Activated CD4-positive, alpha-beta T cell treated with anti-CD3 and anti-CD28 coated beads for 1 hour (primary cell): ENCODE results near the gene JMJD1C.

Source experiments
- DNase-seq: peaks from one replicate; pipeline ENCODE4 v3.0.0-alpha.2; 2020

JMJD1C gene

DNA sequence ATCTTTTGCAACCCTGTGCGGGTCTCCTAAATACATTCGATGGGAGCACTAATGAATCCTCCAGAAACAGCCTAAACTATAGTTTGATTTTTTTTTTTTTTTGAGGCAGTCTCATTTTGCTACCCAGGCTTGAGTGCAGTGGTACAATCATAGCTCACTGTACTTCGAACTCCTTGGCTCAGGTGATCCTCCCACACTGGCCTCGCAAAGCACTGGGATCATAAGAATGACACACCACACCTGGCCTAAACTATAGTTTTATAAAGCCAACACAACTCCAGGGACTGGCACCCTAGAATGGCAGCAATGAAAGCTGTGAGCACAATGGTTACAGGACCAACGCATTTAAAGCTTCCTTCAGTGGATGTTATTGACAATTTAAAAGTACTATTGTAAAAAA, 14.5 kb upstream of the JMJD1C start:
- no peak for DNase-seq

DNA sequence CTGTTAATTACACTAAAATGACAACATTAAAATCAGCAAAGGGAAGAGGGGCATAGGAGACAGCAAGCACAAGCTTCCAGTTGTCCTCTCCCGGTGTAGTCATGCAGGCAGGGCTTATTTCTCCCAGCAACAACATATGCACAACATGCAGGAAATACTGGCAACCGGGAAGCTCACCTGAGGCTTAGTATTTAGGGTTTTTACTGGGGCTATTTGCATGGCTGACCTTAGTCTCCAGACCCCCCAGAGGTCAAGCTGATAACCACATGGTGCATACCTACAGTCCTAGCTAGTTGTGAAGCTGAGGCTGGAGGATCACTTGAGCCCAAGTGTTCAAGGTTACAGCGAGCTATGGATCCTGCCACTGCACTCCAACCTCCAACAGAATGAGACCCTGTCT, 12.8 kb upstream of the JMJD1C start:
- DNase-seq = no peak

DNA sequence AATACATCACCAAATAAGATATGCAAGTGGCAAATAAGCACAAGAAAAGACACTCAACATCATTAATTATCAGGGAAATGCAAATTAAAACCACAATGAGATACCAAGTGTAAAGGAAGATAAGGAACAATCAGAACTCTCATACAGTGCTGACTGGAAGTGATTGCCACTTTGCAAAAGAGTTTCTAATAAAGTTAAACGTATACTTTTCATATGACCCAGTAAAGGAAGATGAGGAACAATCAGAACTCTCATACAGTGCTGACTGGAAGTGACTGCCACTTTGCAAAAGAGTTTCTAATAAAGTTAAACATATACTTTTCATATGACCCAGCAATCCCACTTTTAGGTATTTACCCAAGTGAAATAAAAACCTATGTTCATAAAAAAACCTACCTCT, 12.2 kb upstream of the JMJD1C start:
- no peak for DNase-seq

DNA sequence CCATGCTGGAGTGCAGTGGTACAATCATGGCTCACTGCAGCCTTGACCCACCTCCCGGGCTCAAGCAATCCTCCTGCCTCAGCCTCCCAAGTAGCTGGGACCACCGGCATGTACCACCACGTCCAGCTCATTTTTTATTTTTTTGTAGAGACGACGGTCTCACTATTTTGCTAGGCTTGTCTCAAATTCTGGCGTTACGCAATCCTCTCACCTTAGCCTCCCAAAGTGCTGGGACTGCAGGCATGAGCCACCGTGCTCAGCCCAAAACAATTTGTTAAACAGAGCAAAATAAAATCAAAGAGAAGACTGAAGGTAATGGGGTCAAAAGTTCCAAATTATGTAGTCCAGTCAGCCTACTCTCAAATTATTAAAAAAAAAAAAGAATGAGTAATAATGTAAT, 8.7 kb upstream of the JMJD1C start:
- no peak for DNase-seq

DNA sequence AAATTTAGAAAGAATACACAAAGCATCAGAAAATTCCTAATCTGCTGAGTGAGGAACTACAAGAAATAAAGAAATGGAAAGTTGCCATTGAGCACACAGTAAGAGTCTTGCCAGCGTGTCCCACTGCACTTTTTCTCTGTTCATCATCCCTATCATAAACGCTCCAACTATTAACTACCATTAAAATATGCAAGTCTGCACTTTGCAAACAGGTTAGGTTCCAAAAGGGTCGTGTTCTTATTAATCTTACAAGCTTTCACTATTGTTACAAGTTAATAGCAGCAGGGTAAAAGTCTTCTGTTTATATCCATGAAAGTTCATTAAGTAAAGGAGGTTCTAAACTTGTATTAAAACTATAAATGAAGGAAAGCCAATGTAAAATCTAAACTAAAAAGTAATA, 5.2 kb upstream of the JMJD1C start:
- no peak for DNase-seq

DNA sequence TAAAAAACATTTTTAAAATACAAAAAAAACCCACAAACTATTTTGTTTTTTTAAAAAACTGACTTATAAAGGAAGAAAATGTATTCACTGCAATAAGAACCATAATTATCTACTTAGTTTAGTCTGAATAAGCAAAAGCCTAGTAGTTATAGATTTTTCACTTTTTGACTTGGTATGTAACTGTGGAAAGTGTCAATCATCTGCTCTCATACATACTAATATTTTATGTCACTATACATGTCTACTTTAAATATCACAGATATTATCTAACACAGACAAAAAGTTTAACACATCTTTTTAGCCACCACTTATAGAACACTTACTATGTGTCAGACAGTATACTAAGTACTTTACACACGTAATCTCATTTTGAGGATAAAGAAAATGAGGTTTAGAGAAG, 3.2 kb upstream of the JMJD1C start:
- DNase-seq = no peak

DNA sequence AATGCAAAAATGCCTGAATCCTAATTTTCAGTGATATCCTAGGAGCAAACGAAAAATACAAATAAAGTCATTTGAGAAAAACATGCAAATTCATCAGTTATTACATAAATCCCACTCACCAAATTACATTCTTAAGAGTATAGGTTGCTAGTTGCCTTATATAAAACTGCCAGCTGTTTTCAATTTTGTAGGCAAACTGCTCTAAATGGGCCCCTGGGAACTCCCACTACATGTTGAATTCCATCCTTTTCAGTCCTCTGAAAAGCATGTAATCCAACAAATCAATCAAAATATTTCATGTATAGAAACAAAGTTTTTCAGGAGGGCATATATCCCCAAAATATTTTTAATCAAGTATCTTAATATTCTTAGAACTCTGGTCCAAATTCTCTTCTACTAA, 2.1 kb upstream of the JMJD1C start:
- DNase-seq = no peak

DNA sequence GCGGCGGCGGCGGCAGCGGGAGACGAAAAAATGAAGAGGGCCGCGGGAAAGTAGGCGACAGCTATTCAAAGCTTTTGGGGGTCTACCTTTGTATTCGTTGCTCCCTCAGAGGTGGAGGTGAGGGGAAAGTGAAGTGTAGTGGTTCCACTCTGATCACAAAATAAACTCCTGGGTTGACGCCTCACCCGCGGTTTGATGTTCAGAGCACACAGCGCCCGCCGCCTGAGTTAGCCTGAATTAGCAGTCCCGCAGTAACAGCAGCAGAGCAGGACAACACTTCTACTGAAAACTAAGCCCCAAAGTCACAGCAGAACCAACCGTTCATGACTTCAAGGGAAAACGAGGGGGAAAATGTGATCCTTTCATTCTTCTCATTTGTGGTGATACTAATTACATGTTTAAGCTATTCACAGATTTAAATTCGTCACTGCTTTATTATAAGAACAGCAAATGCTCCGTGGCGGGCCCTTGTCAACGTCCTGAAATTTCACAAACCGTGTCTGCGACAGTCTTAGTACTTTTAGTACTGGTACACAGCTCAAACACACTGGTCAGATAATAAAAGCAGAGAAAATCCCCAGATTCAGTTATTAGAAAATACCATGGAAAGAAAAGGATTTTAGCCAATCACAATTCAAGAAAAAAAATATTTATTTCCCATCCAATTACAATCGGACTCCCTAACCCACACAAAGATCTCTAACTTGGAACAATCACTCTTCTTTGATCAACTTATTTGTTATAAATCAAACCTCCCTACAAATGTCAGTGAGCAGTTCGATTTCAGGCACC, 563 bp upstream of the JMJD1C start:
- DNase-seq = no peak

DNA sequence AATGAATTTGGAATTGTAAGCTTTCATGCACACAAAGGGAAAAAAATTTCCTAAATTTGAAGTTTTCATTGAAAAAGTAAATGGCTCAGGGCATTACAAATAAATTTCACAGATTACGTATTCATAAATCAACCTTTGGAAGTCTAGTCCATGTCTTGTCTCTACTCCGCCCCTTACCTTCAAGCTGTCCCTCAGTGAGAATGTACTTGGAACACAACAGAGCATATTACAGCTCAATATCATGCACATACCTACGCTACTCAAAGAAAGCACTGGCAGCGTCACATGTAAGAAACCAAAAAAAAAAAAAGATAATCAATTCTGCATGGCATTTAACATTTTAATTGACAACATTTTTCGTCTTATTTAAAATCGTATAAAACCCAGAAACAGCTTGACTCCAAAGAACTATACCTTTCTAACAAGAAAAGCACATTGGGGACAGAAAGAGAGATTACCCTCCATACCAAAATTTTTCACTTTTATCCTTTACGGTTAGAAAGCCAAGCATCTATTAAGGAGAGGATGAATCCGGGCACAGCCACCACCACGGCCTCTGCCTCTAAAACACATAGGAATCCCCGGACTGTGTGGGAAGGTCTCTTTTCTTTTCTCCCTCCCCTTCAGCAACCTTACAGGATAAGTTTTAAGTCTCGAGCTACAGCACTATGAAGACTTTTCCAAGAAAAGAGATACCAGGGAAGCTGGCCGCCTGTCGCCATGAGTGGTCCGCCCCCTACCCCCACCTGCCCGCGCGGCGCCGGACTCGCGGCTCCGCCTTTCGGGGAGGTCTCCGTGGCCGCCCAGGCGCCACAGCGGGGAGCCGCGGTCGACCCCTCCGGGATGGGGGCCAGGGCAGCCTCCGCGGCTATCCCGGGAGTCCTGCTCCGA, 1.1 kb downstream of the JMJD1C start:
- DNase-seq = no peak

DNA sequence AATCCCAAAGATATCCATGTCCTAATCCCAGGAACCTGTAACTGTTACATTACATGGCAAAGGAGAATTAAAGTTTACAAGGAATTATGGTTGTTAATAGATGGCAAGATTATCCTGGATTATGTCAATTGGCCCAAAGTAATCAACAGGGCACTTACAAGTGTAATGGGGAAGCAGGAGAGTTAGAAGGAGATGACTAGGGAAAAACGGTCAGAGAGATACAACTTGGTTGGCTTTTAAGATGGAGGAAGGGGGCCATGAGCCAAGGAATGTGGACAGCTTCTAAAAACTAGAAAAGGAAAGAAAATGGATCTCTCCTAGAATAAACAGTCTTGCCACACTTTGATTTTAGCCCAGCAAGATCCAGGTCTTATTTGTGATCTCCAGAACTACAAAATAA, 3.3 kb downstream of the JMJD1C start:
- DNase-seq = no peak

DNA sequence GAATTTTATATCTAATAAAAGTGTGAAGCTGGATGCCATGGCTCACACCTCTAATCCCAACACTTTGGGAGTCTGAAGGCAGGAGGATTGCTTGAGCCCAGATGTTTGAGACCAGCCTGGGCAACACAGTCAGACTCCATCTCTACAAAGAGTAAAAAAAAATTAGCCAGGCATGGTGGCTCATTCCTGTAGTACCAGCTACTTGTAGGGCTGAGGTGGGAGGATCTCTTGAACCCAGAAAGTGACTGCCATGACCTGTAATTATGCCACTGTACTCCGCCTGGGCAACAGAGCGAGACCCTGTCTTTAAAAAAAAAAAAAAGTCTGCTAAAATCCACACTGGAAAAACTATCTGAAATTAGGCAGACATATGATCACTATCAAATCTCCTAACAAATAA, 7.6 kb downstream of the JMJD1C start:
- no peak for DNase-seq

DNA sequence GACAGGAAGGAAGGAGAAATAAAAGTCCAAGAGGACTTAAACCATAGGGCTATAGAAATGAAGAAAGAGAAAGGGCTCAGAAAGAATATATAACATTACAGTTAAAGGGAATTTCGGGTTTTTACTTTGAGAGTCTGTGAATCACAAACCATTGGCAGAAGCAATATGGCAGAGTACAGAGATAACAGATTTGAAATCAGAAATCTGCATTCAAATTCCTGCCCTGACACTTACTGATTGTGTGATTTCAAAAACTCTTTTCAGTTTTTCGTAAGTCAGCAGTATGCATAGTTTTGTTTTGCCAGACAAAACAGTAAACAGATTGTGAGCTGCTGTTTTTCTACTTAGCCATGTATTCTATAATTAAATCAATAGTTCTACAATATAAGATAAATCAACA, 8.2 kb downstream of the JMJD1C start:
- DNase-seq = no peak

DNA sequence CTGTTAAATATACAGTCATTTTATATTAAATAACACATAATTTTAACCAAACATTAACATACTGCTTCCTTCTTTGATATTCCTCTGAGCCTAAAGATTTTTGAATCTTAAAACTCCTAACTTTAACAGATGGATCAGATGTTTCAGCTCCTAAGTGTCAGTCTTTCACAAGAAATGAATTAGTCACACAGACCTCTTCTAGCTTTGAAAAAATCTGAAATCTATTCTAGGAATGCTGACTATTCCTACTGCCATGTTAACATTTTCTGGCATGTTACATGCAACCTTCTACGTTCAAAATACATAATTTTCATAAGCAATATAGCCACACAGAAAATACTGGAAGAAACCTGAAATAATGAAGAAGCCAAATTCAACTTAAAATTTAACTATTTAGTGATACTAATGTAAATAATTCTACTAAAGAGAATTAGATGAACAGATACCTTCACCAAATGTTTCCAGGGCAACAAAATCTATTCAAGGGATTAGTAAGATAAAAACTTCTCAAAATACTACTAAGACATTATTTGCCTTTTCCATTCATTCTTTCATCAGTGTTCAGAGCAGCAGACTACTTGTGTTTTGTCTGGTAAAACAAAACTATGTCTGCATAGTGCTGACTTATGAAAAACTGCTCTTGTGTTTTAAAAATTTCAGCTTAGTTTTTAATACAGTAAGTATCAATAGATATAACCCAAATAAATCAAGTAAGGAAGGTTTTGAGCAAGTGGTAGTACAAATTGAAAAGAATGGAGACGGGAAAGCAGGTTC, 9.2 kb downstream of the JMJD1C start:
- DNase-seq = no peak

DNA sequence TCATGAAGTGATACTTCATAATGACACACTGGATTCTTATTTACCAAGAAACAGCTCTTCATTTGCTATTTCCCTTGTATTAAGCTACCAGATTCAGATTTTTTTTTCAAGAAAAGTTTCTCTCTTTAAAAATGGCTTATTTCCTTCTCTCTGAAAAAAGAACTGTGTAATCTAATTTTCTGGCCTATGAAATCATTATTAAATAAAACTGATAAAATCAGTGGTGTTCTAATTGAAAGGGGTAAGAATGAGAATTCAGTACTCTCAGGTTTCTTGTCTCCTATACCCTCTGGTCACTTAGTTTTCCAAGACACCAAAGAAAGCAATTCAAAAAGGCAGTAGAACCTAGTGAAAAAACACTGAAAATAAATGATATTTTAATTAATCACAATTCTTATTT, 10.3 kb downstream of the JMJD1C start:
- DNase-seq = no peak

DNA sequence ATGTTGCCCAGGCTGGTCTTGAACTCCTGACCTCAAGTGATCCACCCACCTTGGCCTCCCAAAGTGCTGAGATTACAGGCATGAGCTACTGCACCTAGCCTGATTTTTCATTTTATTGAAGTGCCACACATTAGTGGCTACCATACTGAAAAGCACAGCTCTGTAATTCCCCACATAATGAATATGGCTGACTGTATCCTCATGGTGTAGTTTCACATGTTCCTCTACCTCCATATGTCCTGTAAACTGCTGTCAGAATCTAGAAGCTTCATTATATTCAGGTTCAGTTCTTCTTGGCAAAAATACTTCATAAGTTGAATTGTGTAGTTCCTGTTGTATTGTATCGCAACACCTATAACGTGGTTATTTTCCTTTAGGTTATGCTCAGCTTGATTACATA, 11.1 kb downstream of the JMJD1C start:
- no peak for DNase-seq

DNA sequence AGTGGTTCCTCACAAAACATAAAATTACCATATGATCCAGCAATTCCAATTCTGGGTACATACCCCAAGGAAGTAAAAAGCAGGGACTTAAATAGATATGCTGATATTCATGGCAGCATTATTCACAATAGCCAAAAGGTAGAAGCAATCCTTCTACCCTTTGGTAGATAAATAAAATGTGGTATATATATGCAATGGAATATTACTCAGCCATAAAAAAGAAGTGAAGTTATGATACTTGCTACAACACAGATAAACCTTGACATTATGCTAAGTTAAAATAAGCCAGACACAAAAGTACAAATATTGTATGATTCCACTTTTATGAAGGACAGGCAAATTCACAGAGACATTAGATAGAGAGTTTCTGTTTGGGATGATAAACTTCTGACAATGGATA, 13.3 kb downstream of the JMJD1C start:
- DNase-seq = no peak

DNA sequence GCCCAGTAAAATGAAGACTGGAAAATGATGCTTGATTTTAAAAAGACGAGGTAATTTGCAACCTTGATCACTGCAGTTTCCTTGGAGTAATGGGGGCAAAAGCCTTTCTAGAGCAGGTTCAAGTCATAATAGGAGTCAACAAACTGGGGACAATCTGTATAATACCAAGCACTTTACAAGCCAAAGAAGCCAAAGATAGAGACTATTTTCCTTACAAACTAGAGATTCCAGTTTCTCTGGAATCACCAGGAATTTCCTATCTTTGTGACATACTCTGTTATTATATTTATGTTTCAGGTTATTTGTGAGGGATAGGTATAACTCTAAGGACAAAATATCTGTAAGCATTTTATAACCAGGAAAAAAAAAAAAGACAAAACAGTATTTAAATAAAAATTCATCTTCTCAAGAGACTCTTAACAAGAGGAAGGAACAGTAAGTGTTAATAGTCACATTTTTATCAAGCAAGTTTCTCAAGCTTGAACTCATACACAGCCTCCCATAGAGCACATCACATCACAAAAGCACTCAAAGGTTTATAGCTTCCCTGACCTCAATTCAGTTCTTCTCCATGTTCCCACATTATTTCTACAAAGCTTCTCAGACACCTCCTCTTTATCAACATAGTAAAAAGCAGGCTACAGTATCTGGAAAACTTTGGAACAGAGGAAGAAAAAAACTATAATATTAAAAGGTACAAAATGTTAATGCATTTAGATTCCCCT, 18.9 kb downstream of the JMJD1C start:
- DNase-seq = no peak

DNA sequence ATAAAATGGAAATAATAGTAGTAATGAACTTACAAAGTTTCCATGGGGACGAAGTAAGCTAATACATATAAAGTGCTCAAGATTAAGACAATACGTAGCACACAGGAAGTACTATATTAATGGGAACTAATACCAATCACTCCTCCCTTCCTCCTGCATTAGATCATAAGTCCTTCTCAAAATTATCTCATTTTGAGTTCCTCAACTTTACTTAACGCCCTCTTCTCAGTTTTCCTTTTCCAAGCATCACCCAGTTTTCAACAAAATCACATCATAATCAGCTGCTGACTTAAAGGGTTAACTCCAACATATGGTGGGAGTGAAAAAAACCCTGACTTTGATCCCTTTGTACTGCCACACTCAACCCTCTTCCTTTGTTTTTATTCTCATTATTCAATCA, 24.4 kb downstream of the JMJD1C start:
- DNase-seq = no peak

DNA sequence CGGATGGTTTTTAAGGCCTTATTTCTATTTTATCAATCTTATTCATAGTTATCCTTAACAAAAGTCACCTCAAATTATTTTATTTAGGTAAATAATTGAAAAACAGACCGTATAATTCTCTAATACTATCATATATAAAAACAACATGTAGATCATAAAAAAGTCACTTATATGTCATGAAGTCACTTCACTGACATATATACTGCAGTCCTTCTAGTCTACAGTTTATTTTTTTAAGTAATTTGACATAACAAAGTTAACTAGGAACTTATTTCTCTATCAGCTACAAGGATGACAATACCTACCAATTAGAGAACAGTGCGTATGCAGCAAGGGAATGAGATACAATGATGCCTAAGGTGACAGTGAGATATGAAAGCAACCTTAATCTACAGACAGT, 26.2 kb downstream of the JMJD1C start:
- no peak for DNase-seq

DNA sequence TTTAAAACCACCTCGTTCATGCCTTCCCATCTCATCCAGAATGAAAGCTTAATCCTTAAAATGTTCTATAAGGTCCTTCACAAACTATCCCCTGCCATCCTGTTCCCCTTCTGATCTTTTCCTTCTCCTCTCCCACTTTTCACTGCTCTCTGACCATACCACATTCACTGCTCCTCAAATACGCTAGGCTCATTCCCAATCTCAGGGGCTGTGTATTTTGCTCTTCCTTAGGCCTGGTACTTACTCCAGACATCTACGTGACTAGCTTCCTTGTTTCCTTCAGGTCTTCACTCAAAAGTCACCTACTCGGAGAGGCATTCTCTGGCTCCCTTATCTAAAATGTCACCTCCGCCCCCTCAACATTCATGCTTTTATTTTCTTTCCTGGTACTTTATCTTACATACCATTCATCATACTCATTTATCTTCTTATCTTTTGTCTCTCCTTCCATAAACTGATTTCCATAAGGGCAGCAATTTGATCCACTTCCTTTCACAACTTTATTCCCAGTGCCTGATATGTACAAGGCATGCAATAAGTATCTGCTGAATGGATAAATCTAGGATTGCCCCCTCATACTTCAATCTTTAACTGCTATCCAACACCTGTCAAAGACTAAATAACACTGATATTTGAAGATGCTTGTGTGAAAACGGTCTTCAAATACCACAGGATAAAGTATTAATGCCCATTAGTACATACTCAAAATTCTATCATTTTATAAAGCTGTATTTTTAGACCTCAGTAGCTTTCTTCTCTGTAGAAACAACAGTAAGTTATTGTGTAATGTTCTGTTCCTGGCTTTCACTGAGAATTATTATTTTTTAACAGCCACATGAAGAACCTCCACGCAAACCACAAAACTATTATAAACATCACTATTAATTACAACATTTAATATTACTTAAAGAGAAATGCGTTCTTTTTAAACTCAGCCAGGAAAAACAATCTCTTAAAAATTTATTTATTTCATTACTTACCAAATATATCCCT, 27.0 kb downstream of the JMJD1C start:
- no peak for DNase-seq

DNA sequence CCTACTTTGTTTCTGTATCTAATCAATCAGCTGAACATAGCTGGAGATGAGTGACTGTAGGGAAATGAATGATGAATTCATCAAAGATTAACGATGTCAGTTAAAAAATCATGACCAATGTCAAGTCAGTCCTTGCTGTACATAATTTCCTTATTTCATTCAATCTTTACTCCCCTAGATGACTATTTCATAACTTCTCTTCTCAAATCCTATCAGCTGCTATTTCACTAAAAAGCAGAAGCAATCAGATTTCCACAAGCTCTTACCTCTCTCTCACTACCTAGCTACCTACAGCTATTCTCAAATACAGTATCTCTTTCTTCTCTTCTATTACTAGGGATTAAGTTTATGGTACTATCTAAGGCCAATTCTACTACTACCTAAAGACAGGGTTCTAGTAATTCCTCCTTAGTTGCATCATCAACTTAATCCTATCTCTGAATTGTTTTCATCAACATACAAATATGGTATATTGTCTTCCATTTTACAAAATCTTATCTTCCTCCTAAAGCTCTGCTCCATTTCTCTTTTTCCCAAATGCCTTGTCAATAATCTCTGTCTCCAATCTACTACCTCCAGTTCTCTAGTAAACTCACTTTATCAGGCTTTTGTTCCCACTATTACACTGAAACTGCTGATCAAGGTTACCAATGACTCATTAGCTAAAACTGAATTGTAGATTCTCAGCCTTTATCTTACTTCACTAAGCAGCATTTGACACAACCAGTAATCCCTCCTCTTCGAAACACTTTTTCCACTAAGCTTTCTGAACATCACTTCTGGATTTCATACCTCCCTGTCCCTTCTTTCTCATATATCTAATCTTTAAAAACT, 28.4 kb downstream of the JMJD1C start:
- DNase-seq = no peak
